ENCODE data around the gene SMPD3.

Gene SMPD3

DNA sequence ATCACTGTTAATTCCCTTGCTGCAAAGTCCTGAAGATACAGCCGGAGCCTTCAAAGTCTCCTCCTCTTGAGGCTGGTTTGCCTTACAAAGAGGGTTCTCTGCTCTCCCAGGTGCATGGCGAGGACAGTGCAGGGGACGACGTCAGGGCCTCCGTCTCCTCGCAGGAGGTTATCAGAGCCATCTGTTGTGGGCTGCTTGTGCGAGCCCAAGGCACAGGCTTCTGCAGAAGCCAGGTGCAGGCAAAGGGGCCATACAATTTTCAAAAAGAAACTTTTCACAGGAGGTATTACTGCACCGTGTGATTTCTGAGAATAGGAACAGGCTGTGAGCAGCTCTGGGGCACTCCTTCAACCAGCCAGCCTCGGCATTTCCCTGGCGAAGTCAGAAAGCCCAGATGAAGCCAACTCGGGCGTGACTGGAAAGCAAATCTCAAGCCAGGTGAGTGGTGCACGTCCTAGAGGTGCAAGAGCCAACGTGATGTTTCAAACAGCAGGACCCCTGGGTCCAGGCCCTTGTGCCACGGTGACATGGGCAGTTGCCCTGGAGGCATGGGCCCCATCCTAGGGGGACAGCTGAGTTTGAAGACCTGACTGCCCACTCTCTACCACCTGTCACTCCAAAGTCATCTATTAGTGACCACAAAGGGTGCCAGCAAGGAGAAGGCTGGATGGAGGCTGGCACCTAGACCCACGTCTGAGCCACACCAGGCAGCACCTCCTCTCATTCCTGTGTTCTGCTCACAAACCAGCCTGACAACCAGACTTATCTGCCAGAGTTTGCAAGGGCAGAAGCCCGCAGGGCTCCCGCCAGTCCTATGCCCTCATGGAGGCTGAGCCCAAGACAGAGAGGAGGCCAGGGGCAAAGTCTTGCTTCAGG is 68.6 kb downstream of the SMPD3 start:
- DNase-seq = no peak

- no peak for DNase-seq
Observed at GRCh38 chr16:68378436-68379415, 69.6 kb downstream of the SMPD3 start.

- DNase-seq = no peak
Observed at GRCh38 chr16:68377667-68378393, 70.5 kb downstream of the SMPD3 start.

DNA sequence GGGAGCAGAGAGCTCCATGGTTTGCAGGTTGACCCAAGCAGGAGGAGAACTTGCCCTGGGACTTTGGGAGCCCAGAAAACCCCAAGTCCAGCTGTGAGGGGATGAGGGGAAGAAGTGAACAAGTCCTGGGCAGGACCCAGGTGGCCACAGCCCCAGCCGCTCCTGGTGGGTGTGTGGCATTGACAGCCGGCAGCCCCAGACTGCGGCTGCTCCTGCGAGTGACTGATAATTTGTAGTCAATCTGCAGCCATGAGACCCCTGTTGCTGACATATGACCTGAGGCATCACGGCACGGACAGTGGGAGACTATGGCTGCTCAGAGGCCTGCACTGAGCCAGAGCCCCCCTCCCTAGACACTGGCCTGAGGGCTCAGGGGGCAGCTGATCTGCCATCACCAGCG is 71.1 kb downstream of the SMPD3 start:
- no peak for DNase-seq

GRCh38 chr16:68376590-68376989 is 71.7 kb downstream of the SMPD3 start:
- no peak for DNase-seq

GRCh38 chr16:68375801-68376536 is 72.3 kb downstream of the SMPD3 start:
- DNase-seq = no peak

DNA sequence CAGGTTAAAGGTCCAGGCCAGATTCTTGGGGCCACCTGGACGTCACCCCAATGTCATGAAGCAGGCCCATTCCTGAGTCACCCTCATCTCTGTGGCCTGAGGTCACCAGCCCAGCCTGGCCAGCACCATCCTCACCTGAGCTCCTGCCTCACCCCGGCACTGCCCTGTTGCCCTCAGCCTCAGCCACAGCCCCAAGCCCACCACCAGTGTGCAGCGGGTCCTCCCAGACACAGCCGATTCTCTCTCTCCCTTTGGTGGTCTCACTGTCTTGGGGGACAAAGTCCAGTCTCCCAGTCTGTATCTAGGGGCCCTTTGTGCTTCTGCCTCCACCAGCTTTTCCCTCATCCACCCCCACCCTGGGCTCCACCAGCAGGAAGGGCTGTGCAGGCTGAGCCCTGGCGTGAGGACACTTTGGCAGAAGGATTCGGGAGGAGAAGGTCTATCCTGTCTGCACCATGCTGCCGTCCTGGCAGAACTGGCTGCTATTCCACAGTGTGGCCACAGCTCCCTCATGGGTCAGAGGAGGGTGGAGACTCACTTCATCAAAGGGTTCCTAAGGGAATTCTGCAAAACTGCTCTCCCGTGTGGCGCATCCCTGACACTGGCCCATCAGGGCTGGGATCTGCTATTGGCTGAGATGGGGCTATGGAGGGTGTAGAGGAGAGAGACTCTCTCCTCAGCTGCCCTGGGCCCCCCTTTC is 73.2 kb downstream of the SMPD3 start:
- DNase-seq = no peak

- no peak for DNase-seq
Observed at GRCh38 chr16:68374246-68374805, 74.0 kb downstream of the SMPD3 start.

DNA sequence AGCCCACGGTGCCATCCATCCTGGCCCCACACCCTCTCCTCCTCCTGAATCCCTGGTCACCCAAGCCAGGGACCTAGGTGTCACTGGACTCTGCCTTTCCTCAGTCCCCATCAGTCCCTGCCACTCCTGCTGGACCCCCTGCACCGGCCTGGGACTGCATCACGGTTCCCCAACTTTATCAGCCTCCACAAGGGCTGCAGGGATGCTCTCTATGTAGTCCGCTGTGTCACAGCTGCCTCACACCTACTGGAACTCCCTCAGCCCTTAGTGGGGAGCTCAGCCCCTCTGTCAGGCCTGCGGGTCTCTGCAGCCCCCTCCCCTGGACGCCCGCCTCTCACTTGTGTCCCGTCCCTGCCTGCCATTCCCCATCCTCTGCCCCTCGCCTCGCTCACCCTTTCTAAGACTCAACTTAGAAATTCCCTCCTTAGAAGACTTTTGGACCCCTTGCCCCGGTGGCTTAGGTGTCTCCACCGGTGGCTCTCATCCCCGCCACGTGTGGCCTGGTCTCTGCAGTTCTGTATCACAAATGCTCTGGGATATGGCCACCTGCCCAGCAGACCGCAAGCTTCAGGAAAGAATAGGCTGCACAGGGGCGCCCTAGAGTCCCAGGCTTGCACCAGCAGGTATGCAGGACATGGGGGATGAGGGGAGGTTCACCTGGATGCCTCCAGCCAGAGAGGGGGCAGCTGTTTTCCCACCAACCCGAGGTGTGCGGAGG is 74.6 kb downstream of the SMPD3 start:
- DNase-seq = no peak

DNA sequence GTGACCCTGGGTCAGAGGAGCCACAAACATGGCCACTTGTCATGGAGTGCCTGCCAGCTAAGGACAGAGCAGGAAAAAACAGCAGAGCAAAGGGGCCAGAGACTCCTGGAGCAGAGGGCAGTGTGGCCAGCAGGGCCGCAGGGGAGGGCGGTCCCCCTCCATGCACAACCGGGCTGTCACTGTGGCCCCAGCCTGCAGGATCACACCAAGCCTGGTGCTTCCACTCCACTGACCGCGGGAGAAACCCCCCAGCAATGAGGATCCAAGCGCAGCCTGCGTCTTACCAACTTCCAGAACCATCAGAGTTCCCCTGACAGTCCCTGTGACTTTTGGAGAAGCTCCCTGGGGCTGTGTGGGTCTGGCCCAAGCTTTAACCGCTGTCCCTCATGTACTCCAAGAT is 75.5 kb downstream of the SMPD3 start:
- no peak for DNase-seq

DNA sequence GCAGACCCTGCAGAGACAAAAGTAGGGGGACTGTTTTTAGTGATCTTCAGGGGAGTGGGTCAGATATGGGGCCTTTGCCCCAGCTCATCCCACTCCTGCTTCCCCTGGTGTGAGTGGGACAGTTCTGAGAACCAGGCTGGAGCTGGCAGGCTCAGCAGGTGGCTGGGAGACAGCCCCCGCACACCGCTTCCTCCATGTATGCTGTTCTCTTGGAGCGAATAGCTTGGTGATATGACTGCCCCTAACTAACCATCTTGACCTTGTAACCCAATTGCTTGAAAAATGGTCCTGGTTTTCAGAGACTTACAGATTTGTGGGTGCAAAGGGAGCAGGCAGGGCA is 76.0 kb downstream of the SMPD3 start:
- DNase-seq = no peak

DNA sequence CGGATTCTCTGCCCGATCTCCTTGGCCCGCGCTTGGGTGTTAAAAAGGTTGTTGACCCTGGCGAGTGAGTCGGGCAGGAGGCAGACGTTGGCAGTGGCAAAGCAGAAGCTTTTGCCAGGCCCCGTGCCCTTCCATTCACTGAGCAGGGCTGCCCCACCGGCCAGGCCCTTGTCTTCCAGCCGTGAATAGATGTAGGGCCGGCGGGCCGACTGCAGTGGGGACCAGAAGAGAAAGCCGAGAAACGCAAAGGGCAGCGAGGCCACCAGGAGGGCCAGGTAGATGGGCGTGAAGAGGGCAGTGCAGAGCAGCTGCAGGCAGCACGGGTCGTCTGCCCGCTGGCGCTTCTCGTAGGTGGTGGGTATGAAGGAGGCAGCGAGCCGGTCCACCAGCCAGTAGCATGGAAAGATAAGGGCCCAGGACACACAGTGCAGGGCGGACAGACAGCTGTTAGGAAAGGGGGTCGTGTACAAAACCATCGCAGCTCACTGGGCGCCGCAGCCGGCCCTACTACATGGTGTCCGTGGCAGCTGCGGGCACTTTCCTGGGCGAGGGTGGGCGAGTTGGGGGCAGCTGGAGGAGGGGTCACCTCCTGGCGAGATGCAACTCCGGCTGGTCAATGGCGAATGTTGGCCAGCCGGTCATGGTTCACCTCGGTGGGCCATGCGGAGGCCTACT is 76.5 kb downstream of the SMPD3 start:
- DNase-seq = no peak

DNA sequence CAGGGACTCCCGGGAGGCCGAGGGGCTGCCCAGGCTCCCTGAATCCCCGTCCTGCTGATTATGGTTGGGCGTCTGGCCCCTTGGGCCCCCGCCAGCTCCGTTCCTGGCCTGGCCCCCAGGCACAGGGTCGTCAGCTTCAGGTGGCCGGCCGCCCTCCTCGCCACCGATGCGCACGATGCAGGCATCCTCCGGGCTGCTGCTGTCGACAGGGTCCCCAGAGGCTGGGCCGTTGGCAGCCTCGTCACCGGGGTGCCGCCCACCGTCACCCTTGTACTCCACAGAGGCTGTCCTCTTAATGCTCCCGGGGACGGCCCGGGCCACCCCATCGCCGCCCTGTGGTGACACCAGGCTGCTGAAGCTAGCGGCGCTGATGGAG is 77.0 kb downstream of the SMPD3 start:
- DNase-seq = no peak

- no peak for DNase-seq
Observed at GRCh38 chr16:68370581-68371275, 77.6 kb downstream of the SMPD3 start.

GRCh38 chr16:68369697-68370580 is 78.4 kb downstream of the SMPD3 start:
- DNase-seq = peak; percentile 56

GRCh38 chr16:68369168-68369567 is 79.1 kb downstream of the SMPD3 start:
- DNase-seq = no peak

DNA sequence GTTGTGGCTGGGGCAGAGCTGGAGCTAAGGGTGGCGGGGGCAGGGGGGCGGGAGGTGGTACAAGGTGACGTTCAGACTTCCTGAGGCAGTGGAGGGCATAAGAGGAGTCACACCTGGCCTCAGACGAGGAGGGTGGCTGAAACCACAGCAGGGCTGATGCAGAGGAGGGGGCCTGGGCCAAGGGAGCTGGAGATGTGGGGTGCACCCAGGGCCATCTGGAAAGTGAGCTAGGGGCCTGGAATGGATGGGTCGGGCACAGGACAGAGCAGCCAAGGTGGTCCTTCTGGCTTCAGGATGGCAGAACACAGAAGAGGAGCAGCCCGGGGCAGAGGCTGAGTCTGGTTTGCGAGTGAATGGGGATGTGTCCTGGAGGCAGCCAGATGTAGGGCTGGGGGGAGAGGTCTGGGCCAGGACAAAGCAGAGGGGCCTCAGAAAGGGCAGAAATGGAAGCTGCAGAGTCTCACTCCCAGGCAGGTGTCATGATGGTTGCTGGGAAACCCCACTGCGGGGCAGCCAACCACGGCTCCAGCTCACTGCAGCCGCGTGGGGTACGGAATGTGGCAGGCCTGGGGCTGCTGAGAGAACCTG is 79.9 kb downstream of the SMPD3 start:
- no peak for DNase-seq

GRCh38 chr16:68367891-68368290 is 80.4 kb downstream of the SMPD3 start:
- no peak for DNase-seq

All from SIG-M5 (cell line).